Activated B cell treated with CpG ODN at 0.5 μM for 24 hours (primary cell): ENCODE data around the gene STK32A. TPM values are rescaled to one million over a fixed set of nuclear protein-coding genes. Genes with fewer than 3 reads are reported as not detected.

Experiments used
- ATAC-seq: fragments of 200-7000 bp; cut with Tn5 transposase; one replicate; pipeline ENCODE4 v1.10.0; 2021; ENCODE audit warnings: low read depth, mild to moderate bottlenecking, moderate library complexity
- CTCF ChIA-PET: fragments of 350-600 bp; sonication (Branson Sonifier 250); formaldehyde crosslinking; loops from one replicate; lab custom pipeline; 2021; ENCODE audit warnings: antibody characterized with exemption; lab: Charles Lee
- POLR2A ChIA-PET: fragments of 350-600 bp; sonication (Branson Sonifier 250); formaldehyde crosslinking; loops from one replicate; lab custom pipeline; 2021; ENCODE audit warnings: antibody characterized with exemption; lab: Charles Lee
- DNase-seq: peaks from one replicate; pipeline ENCODE4 v3.0.0; 2022
- H3K27ac Mint-ChIP-seq: one replicate; pipeline ENCODE4 v1.8.0; 2020; ENCODE audit warnings: mixed read lengths
- H3K27me3 Mint-ChIP-seq: one replicate; pipeline ENCODE4 v1.8.0; 2021; ENCODE audit warnings: mixed read lengths
- H3K36me3 Mint-ChIP-seq: one replicate; pipeline ENCODE4 v1.8.0; 2021; ENCODE audit warnings: low read depth, mixed read lengths
- H3K4me1 Mint-ChIP-seq: one replicate; pipeline ENCODE4 v1.8.0; 2021; ENCODE audit warnings: mixed read lengths
- H3K4me3 Mint-ChIP-seq: one replicate; pipeline ENCODE4 v1.8.0; 2020; ENCODE audit warnings: mild to moderate bottlenecking, mixed read lengths
- H3K9me3 Mint-ChIP-seq: one replicate; pipeline ENCODE4 v1.8.0; 2020; ENCODE audit warnings: mixed read lengths
- intact Hi-C: fragments of 100-400 bp; cut with micrococcal nuclease; formaldehyde crosslinking; loops from one replicate; pipeline ENCODE4 v1.15.1; 2024
- total RNA-seq: library from RNA; stranded (reverse); gene quantifications from 2 replicates; pipeline ENCODE4 v1.2.3, GENCODE V29; 2022
- TF ChIP-seq, protein P1 (sequence below): fragments of 200-600 bp; IDR thresholded peaks from one replicate; pipeline ENCODE4 v1.8.0; 2022; ENCODE audit warnings: antibody characterized with exemption, mild to moderate bottlenecking

The STK32A gene
- total RNA-seq, 1 donor from 2014 or later = not detected

DNA sequence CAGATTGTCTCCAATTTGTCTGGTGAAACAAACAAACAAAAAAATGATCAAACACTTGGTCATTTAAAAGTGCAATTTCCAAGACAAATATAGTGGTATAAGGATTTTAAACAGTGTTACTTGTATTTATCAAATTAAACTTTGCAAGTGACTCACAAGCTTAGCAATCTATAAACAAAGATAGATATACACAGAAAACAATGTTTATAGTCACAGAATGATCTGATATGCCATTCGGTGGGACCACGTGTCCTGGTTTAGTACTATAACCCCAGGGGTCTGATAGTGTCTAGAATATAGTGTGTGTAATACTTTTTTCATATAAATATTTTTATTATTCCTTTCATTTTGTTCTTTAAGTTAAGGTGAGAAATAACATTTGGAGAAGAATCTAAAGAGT is 183.8 kb downstream of the STK32A start:
- Mint-ChIP-seq H3K4me3 (no peak overlapping the region), H3K27me3 (no peaks in the 10 kb centered on the region), H3K9me3 (no peaks in the 10 kb centered on the region), H3K36me3 (no peaks in the 10 kb centered on the region), H3K27ac (no peak overlapping the region), H3K4me1 (no peaks in the 10 kb centered on the region)
- no peak for DNase-seq
- ChIA-PET POLR2A (no interaction called here), CTCF (no interaction called here)
- TF ChIP-seq, protein P1, sequence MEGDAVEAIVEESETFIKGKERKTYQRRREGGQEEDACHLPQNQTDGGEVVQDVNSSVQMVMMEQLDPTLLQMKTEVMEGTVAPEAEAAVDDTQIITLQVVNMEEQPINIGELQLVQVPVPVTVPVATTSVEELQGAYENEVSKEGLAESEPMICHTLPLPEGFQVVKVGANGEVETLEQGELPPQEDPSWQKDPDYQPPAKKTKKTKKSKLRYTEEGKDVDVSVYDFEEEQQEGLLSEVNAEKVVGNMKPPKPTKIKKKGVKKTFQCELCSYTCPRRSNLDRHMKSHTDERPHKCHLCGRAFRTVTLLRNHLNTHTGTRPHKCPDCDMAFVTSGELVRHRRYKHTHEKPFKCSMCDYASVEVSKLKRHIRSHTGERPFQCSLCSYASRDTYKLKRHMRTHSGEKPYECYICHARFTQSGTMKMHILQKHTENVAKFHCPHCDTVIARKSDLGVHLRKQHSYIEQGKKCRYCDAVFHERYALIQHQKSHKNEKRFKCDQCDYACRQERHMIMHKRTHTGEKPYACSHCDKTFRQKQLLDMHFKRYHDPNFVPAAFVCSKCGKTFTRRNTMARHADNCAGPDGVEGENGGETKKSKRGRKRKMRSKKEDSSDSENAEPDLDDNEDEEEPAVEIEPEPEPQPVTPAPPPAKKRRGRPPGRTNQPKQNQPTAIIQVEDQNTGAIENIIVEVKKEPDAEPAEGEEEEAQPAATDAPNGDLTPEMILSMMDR = no peak
- intact Hi-C loops = no loop called here
- ATAC-seq = no peak

DNA sequence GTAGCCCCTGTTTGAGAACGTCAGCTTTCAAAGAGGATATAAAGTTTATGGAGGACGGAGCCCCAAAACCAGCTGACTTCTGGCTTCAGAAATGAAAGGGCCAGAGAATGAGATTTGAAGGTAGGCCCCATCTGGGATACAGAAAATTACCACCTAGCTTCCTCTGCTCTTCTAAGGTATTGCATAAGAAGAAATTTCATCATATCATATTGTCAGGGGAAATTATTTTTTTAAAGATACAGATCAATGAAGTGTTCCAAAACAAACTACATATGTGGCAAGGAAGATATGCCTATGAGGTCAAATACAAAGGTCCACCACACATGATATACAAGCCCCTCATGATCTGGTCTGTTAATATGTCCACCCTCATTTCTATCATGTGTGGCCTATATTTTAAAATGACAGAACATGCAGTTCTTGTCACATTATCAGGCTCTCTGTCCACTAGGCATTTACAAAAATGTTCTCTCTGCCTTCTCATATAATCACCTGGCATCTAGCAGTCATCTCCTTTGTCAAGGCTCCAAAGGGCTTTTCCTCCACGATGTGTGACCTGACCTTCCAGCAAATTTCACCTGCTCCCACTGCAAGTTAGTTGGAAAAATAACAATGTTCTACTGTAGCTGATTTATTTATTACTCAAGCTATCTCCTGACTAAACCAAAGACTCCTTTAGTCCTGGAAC is 192.0 kb downstream of the STK32A start:
- peaks cover 3% of the 10 kb centered on the region for H3K27me3 Mint-ChIP-seq
- CTCF ChIA-PET = no interaction called here
- intact Hi-C loops = no loop called here
- no peak overlapping the region for H3K27ac Mint-ChIP-seq
- H3K9me3 Mint-ChIP-seq = no peaks in the 10 kb centered on the region
- H3K4me1 Mint-ChIP-seq = no peaks in the 10 kb centered on the region
- TF ChIP-seq, protein P1 = no peak
- H3K36me3 Mint-ChIP-seq = no peaks in the 10 kb centered on the region
- DNase-seq = no peak
- ATAC-seq = no peak
- POLR2A ChIA-PET = no interaction called here
- H3K4me3 Mint-ChIP-seq = no peak overlapping the region

DNA sequence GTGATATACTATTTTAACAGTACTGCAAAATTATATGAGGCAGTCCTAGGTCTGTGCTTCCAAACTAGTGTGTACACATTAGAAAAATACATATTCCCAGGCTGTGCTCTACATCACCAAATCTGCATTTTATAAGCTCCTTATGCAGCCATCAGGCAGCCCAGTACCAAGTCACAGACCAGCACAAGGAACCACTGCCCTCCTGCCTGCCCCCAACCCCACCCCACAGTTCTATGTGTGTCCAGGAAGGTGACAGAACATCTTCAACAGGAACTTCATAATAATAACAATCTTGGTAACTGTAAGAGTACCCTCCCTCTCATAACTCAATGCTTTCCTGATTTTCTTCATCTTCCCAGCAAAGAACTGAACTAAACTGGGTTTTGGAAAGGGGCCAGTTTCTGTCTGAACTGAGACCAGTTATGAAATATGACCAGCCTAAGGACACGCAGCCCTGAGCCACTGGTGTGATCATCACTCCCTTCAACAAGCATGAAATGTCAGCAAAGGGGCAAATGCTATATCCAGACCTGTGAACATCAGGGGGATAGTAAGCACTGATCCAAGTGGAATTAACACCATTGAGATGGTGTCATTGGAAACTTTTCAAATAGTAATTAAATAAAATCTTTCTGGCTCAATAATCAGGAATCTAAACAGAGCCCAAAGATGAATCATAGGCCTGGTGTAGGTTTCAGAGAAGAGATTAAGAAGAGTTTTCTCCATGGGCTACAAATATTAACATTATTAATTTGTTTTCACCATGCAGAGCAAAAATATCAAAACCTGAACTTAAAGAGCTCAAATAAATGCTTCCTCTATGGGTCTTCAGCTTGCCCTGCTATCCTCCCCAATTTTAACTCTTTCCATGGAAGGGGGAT is 192.9 kb downstream of the STK32A start:
- Mint-ChIP-seq H3K27ac (no peak overlapping the region), H3K4me3 (no peak overlapping the region), H3K27me3 (peaks cover 3% of the 10 kb centered on the region), H3K36me3 (no peaks in the 10 kb centered on the region), H3K4me1 (no peaks in the 10 kb centered on the region), H3K9me3 (no peaks in the 10 kb centered on the region)
- intact Hi-C loops = no loop called here
- ATAC-seq (no peak), DNase-seq (no peak)
- ChIA-PET CTCF (no interaction called here), POLR2A (no interaction called here)
- TF ChIP-seq, protein P1 = no peak

GRCh38 chr5:147430628-147431027 is 195.8 kb downstream of the STK32A start:
- intact Hi-C loops = no loop called here

DNA sequence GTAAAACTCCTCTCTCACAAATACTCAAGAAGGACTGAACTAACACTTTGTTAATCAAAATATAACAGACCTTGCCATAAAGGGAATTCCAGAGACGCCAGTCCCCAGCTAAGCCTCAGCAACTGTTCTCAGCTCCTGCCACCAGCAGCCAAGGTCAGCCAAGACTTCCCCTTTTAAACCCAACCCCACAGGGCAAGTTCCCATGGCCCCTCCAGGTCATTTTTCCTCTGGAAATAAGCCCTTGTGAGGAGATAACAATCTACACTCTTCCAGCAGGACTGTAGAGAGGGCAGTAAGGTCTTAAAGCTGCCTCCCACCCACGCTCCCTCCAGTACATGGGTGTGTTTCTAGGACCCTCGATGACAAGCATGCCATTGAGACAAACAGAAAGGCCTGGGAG is 196.8 kb downstream of the STK32A start:
- Mint-ChIP-seq H3K4me3 (no peak overlapping the region), H3K36me3 (no peaks in the 10 kb centered on the region), H3K4me1 (no peaks in the 10 kb centered on the region), H3K9me3 (no peaks in the 10 kb centered on the region), H3K27me3 (peaks cover 1% of the 10 kb centered on the region), H3K27ac (no peak overlapping the region)
- intact Hi-C loops = no loop called here
- TF ChIP-seq, protein P1 = no peak
- ATAC-seq = no peak
- POLR2A ChIA-PET = no interaction called here
- CTCF ChIA-PET = no interaction called here
- no peak for DNase-seq

More at GRCh38 chr5:147430628-147431027, 195.8 kb downstream of the STK32A start:
- H3K27ac Mint-ChIP-seq = no peak overlapping the region
- no peaks in the 10 kb centered on the region for H3K9me3 Mint-ChIP-seq
- no peak overlapping the region for H3K4me3 Mint-ChIP-seq
- no peaks in the 10 kb centered on the region for H3K36me3 Mint-ChIP-seq
- DNase-seq (no peak), ATAC-seq (no peak)
- H3K4me1 Mint-ChIP-seq = no peaks in the 10 kb centered on the region
- TF ChIP-seq, protein P1 = no peak
- peaks cover 1% of the 10 kb centered on the region for H3K27me3 Mint-ChIP-seq
- CTCF ChIA-PET = no interaction called here
- POLR2A ChIA-PET = no interaction called here
